HFF-Myc (cell line): ENCODE measurements around the gene ARMH1.

ENCODE experiments used
- DNase-seq: peaks from one replicate; pipeline ENCODE4 v3.0.0-alpha.2; 2011; ENCODE audit warnings: low read depth; ENCODE audit errors: extremely low read depth
- H3K4me3 ChIP-seq: replicated peaks from 2 replicates; pipeline ENCODE4 v1.5.1; 2011; ENCODE audit warnings: low read depth, mild to moderate bottlenecking, control low read depth, low read length
- CTCF ChIP-seq: IDR thresholded peaks from 2 replicates; pipeline ENCODE4 v1.5.1; 2012; ENCODE audit warnings: mild to moderate bottlenecking, low read depth, low read length, control low read depth; ENCODE audit errors: missing control alignments

ARMH1 gene

GRCh38 chr1:44685218-44685617 lies 10.7 kb downstream of the ARMH1 start:
- H3K4me3 ChIP-seq, result no peak overlapping the region
- no peak for TF ChIP-seq CTCF
- DNase-seq, result no peak

- DNase-seq, result no peak
- no peak overlapping the region for H3K4me3 ChIP-seq
- TF ChIP-seq CTCF, result no peak
Observed at GRCh38 chr1:44685881-44686280, 11.4 kb downstream of the ARMH1 start.

- H3K4me3 ChIP-seq, result no peak overlapping the region
- TF ChIP-seq CTCF, result no peak
- DNase-seq, result no peak
Observed at GRCh38 chr1:44688760-44689446, 14.4 kb downstream of the ARMH1 start.

- DNase-seq, result no peak
- TF ChIP-seq CTCF, result no peak
- no peak overlapping the region for H3K4me3 ChIP-seq
Observed at GRCh38 chr1:44689447-44689765, 14.9 kb downstream of the ARMH1 start.

- TF ChIP-seq CTCF, result no peak
- no peak for DNase-seq
- no peak overlapping the region for H3K4me3 ChIP-seq
Observed at GRCh38 chr1:44693159-44693558, 18.6 kb downstream of the ARMH1 start.

- no peak for DNase-seq
- no peak overlapping the region for H3K4me3 ChIP-seq
Observed at GRCh38 chr1:44693900-44694299, 19.4 kb downstream of the ARMH1 start.

More at GRCh38 chr1:44693900-44694299, 19.4 kb downstream of the ARMH1 start:
- TF ChIP-seq CTCF, result no peak
